Astrocyte (in vitro differentiated cells and primary cell): ENCODE measurements around the gene PTTG1.

Experiments
- EZH2 ChIP-seq: IDR thresholded peaks from 2 replicates; pipeline ENCODE4 v1.6.1; 2012; ENCODE audit warnings: mild to moderate bottlenecking, low read length, inconsistent platforms; ENCODE audit not compliant: insufficient read depth
- TF ChIP-seq, protein P1 (sequence below): IDR thresholded peaks from 2 replicates; pipeline ENCODE4 v1.5.1; 2011; ENCODE audit warnings: low read depth, mild to moderate bottlenecking, inconsistent platforms, low read length, moderate library complexity; ENCODE audit not compliant: insufficient read depth

DNA sequence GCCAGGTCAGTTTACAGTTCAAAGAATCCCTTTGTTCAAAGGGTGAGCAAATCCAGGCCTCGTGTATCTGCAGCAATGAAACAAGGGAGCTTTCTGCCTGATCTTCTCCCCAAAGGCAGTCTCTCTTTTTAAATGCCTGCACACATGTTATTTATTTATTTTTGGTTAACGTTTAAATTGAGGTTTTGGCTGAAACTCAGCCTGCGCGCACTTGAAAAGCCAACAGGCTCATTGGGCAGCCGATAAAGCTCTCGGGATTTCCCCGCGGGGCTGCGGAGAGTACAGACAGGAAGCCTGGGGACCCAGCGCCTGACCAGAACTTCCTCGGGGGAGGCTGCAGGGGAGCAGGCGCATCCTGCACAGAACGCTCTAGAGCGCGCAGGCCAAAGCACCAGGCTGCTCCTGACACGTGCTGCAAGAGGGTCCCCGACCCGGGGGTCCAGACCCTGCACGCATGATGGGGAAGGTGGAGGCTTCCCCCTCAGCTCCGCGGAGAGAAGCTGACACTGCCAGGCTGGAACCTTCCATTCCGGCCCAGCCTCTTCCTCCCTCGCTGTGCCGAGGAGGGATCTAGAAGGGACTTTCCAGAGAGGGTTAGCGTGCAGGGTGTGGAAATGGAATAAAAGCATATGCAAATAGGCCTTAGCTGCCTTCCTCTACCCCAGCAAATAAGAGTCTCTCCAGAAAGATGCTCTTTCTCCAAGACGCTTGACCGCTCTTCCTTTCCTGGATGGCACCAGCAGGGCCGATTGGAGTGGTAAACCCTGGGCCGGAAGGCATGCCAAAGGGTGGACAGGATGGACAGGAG, 46.1 kb downstream of the PTTG1 start:
- TF ChIP-seq, protein P1, sequence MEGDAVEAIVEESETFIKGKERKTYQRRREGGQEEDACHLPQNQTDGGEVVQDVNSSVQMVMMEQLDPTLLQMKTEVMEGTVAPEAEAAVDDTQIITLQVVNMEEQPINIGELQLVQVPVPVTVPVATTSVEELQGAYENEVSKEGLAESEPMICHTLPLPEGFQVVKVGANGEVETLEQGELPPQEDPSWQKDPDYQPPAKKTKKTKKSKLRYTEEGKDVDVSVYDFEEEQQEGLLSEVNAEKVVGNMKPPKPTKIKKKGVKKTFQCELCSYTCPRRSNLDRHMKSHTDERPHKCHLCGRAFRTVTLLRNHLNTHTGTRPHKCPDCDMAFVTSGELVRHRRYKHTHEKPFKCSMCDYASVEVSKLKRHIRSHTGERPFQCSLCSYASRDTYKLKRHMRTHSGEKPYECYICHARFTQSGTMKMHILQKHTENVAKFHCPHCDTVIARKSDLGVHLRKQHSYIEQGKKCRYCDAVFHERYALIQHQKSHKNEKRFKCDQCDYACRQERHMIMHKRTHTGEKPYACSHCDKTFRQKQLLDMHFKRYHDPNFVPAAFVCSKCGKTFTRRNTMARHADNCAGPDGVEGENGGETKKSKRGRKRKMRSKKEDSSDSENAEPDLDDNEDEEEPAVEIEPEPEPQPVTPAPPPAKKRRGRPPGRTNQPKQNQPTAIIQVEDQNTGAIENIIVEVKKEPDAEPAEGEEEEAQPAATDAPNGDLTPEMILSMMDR: no peak
- no peak for TF ChIP-seq EZH2
